ENCODE measurements around the gene ACER3.
A peak's percentile ranks its signal among the peaks of the same experiment; 100 is the strongest.
"Not testable (repeated sequence)": the region's sequence is repeated elsewhere in the genome, so short reads cannot be mapped to it uniquely, and the experiment has no call there.

ACER3 gene

DNA sequence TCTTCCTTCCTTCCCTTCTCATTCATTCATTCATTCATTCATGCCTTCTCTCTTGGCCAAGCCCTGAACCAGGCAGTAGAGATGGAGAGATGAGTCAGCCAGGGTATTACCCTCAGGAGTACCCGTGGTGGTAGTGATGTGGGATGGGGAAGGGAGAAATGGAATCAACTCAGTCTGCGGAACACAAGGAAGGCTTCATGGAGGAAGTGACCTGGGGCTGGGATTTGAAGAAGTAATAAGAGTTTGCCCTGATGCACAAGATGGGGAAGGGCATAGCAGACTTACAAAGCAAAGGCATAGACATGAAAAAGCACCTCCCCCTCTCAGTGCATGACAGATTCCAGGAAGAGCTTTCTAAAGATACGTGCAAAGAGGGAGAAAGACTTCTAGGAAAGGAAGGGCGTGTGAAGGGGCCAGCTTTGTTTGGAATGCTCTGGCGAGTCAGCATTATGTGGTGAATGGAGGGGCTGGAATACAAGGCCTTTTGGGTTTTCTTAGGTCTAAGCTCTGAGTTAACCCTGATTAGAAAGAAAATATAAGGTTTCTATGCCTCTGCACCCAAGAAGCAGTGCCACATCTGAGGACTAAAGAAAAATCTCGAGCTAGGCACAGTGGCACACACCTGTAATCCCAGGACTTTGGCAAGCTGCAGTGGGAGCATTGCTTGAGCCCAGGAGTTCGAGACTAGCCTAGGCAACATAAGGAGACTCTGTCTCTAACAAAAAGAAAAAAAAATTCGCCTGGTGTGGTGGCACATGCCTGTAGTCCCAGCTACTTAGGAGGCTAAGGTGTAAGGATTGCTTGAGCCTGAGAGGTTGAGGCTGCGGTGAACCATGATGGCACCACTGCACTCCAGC lies 36.4 kb upstream of the ACER3 start:
- no peaks in the 10 kb centered on the region for H3K9me3 ChIP-seq (ENCODE audit: insufficient read depth, low read length)
- no peaks in the 10 kb centered on the region for H3K79me2 ChIP-seq (ENCODE audit: low read length)
- no peak overlapping the region for H3K4me3 ChIP-seq (ENCODE audit: low read length)
- TF ChIP-seq EZH2phosphoT487 (IDR thresholded peaks at IDR 0.05; ENCODE audit: low read depth): no peak
- TF ChIP-seq, protein P1, sequence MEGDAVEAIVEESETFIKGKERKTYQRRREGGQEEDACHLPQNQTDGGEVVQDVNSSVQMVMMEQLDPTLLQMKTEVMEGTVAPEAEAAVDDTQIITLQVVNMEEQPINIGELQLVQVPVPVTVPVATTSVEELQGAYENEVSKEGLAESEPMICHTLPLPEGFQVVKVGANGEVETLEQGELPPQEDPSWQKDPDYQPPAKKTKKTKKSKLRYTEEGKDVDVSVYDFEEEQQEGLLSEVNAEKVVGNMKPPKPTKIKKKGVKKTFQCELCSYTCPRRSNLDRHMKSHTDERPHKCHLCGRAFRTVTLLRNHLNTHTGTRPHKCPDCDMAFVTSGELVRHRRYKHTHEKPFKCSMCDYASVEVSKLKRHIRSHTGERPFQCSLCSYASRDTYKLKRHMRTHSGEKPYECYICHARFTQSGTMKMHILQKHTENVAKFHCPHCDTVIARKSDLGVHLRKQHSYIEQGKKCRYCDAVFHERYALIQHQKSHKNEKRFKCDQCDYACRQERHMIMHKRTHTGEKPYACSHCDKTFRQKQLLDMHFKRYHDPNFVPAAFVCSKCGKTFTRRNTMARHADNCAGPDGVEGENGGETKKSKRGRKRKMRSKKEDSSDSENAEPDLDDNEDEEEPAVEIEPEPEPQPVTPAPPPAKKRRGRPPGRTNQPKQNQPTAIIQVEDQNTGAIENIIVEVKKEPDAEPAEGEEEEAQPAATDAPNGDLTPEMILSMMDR (IDR thresholded peaks at IDR 0.05; ENCODE audit: low read depth, low read length): no peak
- H3K36me3 ChIP-seq (replicated peaks; ENCODE audit: low read depth, low read length): no peaks in the 10 kb centered on the region
- H4K20me1 ChIP-seq (ENCODE audit: insufficient read depth, low read length): no peaks in the 10 kb centered on the region
- H3K4me1 ChIP-seq (ENCODE audit: low read length): peaks cover 23% of the 10 kb centered on the region
- H3K9ac ChIP-seq (ENCODE audit: low read length): no peak overlapping the region
- no peak overlapping the region for H3K4me2 ChIP-seq (ENCODE audit: low read length)
- no peak overlapping the region for H3K27ac ChIP-seq (ENCODE audit: low read length)
- H3K27me3 ChIP-seq (ENCODE audit: low read depth, low read length): no peaks in the 10 kb centered on the region
- peak overlapping the region; percentile 13; the same call in 1 of the 2 replicates for H2AFZ ChIP-seq (ENCODE audit: low read depth, low read length)

DNA sequence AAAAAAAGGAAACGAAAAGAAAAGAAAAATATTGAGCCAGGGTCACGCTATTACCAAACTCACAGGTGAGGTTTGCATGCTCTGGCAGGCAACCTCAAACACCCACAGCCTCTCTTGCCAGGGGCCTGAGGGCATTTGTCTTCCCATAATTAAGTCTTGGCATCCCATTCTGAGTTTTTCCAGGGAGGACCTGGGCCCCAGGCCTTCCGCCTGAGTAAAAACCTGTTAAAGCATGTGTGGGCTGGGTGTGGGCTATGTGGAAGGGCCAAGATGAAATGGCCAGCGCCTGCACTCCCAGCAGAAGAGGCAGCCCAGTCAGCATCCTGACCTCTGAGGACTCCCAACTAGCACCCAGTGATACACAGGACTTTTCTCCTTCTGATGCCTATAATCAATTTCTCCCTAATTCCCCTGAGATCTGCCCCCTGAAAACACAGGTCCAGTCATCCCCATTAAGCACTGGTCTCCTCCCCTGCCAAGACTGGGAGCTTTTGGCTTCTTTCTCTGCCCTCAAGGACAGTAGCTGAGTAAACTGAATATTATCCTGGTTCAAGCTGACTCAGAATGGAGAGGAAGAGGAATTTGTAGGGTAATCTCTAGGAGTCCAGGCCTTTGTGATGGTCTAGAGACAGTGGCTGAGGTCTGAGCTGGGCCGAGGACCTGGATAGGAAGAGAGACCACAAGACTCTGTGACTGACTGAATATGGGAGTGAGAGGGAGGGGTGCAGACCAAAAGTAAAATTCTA lies 35.6 kb upstream of the ACER3 start:
- Histone ChIP-seq H3K9me3 (ENCODE audit: insufficient read depth, low read length) (no peaks in the 10 kb centered on the region), H3K27me3 (ENCODE audit: low read depth, low read length) (no peaks in the 10 kb centered on the region), H2AFZ (ENCODE audit: low read depth, low read length) (peak overlapping the region; percentile 78), H3K79me2 (ENCODE audit: low read length) (no peaks in the 10 kb centered on the region), H3K4me3 (ENCODE audit: low read length) (no peak overlapping the region), H3K4me1 (ENCODE audit: low read length) (peaks cover 23% of the 10 kb centered on the region), H3K9ac (ENCODE audit: low read length) (no peak overlapping the region), H3K4me2 (ENCODE audit: low read length) (0 out of 2 replicates have a peak overlapping the region, but pooled peaks have one; percentile 10), H3K36me3 (replicated peaks; ENCODE audit: low read depth, low read length) (no peaks in the 10 kb centered on the region), H4K20me1 (ENCODE audit: insufficient read depth, low read length) (no peaks in the 10 kb centered on the region), H3K27ac (ENCODE audit: low read length) (no peak overlapping the region)
- TF ChIP-seq, protein P1 (IDR thresholded peaks at IDR 0.05; ENCODE audit: low read depth, low read length): no peak
- TF ChIP-seq EZH2phosphoT487 (IDR thresholded peaks at IDR 0.05; ENCODE audit: low read depth): no peak

DNA sequence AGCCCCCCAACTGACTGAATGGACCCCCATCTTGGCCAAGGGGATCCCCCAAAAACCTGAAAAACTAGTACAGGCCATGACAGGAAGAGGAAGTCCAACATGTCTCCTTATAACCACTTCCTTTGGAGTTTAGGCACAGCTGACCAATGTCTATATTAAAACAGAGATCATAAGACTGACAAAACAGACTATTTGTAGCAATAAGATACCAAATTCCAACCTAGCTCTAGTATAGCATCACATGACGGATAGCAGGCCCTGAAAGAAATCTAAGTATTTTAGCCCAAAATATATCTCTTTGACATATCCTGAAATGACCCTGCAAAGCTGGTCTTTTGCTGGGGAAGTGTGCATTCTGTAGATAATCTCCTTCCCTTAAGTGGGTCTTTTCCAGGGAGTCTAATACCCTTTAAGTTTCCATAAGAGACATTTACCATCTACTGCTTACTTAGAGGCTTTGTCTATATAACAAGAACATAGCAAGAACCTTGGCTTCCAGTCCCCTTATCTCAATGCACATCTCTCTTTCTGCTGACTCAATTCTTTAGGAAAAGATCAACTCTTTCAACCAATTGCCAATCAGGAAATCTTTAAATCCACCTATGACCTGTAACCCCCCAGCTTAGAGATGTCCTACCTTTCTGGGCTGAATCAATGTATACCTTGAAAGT lies 34.9 kb upstream of the ACER3 start:
- Histone ChIP-seq H2AFZ (ENCODE audit: low read depth, low read length) (peak overlapping the region; percentile 78), H3K79me2 (ENCODE audit: low read length) (no peaks in the 10 kb centered on the region), H3K9me3 (ENCODE audit: insufficient read depth, low read length) (no peaks in the 10 kb centered on the region), H3K4me3 (ENCODE audit: low read length) (no peak overlapping the region), H3K9ac (ENCODE audit: low read length) (no peak overlapping the region), H3K27me3 (ENCODE audit: low read depth, low read length) (no peaks in the 10 kb centered on the region), H3K4me2 (ENCODE audit: low read length) (no peak overlapping the region), H3K27ac (ENCODE audit: low read length) (no peak overlapping the region), H4K20me1 (ENCODE audit: insufficient read depth, low read length) (no peaks in the 10 kb centered on the region), H3K36me3 (replicated peaks; ENCODE audit: low read depth, low read length) (no peaks in the 10 kb centered on the region), H3K4me1 (ENCODE audit: low read length) (peaks cover 23% of the 10 kb centered on the region)
- TF ChIP-seq, protein P1 (IDR thresholded peaks at IDR 0.05; ENCODE audit: low read depth, low read length): no peak
- TF ChIP-seq EZH2phosphoT487 (IDR thresholded peaks at IDR 0.05; ENCODE audit: low read depth): no peak

DNA sequence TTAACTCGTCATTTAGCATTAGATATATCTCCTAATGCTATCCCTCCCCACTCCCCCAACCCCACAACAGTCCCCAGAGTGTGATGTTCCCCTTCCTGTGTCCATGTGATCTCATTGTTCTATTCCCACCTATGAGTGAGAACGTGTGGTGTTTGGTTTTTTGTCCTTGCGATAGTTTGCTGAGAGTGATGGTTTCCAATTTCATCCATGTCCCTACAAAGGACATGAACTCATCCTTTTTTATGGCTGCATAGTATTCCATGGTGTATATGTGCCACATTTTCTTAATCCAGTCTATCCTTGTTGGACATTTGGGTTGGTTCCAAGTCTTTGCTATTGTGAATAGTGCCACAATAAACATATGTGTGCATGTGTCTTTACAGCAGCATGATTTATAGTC lies 34.2 kb upstream of the ACER3 start:
- not testable (repeated sequence) for H3K9me3 ChIP-seq (ENCODE audit: insufficient read depth, low read length); H3K36me3 ChIP-seq (replicated peaks; ENCODE audit: low read depth, low read length)

DNA sequence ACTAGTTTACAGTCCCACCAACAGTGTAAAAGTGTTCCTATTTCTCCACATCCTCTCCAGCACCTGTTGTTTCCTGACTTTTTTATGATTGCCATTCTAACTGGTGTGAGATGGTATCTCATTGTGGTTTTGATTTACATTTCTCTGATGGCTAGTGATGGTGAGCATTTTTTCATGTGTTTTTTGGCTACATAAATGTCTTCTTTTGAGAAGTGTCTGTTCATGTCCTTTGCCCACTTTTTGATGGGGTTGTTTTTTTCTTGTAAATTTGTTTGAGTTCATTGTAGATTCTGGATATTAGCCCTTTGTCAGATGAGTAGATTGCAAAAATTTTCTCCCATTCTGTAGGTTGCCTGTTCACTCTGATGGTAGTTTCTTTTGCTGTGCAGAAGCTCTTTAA lies 33.7 kb upstream of the ACER3 start:
- H3K27ac ChIP-seq (ENCODE audit: low read length); H3K9me3 ChIP-seq (ENCODE audit: insufficient read depth, low read length); H3K4me3 ChIP-seq (ENCODE audit: low read length); H2AFZ ChIP-seq (ENCODE audit: low read depth, low read length); H3K27me3 ChIP-seq (ENCODE audit: low read depth, low read length); H3K79me2 ChIP-seq (ENCODE audit: low read length); H3K36me3 ChIP-seq (replicated peaks; ENCODE audit: low read depth, low read length); H4K20me1 ChIP-seq (ENCODE audit: insufficient read depth, low read length); H3K9ac ChIP-seq (ENCODE audit: low read length); H3K4me2 ChIP-seq (ENCODE audit: low read length): not testable (repeated sequence)
- H3K4me1 ChIP-seq (ENCODE audit: low read length): peaks cover 23% of the 10 kb centered on the region

More for the DNA sequence above, 34.2 kb upstream of the ACER3 start:
- H3K4me2 ChIP-seq (ENCODE audit: low read length); H4K20me1 ChIP-seq (ENCODE audit: insufficient read depth, low read length); H3K4me3 ChIP-seq (ENCODE audit: low read length); H3K27ac ChIP-seq (ENCODE audit: low read length); H3K79me2 ChIP-seq (ENCODE audit: low read length); H3K27me3 ChIP-seq (ENCODE audit: low read depth, low read length); H2AFZ ChIP-seq (ENCODE audit: low read depth, low read length); H3K9ac ChIP-seq (ENCODE audit: low read length): not testable (repeated sequence)
- peaks cover 23% of the 10 kb centered on the region for H3K4me1 ChIP-seq (ENCODE audit: low read length)
